DMS53 treated with DMSO at 0.1 percent for 48 hours (cell line): ENCODE results near the gene TLK1.
A peak's percentile ranks its signal among the peaks of the same experiment; 100 is the strongest.
"Not testable (repeated sequence)": the region's sequence is repeated elsewhere in the genome, so short reads cannot be mapped to it uniquely, and the experiment has no call there.

Experiments
- DNase-seq: peaks from one replicate; lab custom pipeline; 2025; ENCODE audit not compliant: unreplicated experiment; lab: John Stamatoyannopoulos, UW

Gene TLK1

DNA sequence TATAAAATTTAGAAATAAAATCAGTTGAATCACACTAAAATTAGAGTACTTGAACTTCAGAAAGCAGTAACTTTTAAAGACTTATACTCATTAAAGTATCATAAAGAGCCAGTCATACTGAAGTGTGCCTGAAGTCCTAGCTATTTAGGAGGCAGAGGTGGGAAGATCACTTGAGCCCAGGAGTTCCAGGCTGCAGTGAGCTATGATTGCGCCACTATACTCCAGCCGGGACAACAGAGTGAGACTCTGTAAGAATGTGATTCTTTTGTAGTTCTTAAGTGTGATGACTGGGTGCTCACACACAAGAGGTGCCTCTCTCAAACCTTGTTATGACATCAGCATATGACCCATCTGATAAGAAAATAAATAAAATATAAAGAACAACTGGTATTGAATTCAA, 14.6 kb downstream of the TLK1 start:
- DNase-seq, result no peak

DNA sequence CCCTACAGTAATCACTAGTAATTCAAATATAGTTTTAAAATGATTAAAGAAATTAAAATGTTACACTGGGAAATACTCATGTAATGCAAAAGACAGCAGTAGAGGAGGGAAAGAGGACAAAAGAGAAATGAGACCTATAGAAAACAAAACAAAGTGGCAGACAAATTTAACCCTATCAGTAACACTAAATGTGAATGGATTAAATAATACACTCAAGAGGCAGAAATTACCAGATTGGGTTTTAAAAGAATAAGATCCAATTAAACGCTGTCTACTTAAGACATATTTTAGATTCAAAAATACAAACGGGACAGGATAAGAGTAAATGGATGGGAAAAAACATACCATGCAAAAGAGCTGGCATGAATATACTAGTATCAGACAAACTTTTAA, 17.0 kb downstream of the TLK1 start:
- DNase-seq, result no peak

DNA sequence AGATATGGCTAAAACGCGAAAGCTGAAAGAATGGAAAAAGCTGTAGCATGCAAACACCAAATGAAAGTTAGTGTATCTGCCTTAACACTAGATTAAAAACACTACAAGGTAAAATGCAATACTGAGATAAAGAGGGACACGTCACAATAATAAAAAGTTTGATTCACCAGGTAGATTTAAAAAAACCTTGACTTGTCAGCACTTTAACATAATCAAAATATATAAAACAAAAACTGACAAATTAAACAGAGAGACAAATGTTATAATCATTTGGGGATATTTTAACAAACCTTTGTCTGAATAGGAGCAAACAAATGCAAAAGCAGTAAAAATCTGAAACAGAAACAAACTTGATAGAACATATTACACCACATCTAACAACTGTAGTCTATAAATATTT, 18.3 kb downstream of the TLK1 start:
- no peak for DNase-seq

DNA sequence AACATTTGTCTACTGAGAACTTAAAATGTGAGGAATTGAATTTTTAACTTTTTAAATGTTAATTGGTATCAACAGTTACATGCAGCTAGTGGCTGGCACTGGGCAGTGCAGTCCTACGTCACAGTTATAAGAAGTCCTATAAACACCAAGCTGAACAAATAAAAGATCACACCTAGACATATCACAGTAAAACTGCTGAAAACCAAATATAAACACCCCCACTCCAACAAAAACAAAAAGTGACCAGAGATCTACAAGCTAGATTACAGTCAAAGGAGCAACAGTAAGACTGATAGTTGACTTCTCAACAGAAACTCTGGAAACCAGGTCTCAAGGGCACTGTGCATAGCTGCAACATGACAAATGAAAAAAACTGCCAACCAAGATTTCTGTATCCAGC, 19.4 kb downstream of the TLK1 start:
- no peak for DNase-seq

DNA sequence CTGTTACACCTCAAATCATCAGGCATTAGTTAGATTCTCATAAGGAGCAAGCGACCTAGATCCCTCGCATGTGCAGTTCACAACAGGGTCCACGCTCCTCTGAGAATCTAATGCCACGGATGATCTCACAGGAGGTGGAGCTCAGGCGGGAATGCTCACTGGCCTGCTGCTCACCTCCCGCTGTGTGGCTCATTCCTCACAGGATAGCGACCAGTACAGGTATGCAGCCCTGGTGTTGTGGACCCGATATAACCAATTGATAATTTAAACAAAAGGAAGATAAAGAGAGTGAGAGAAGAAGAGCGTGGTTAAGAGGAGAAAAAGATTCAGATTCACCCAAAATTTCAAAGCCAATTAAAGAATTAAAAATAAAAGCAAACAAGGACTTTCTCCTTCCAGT, 20.8 kb downstream of the TLK1 start:
- no peak for DNase-seq

DNA sequence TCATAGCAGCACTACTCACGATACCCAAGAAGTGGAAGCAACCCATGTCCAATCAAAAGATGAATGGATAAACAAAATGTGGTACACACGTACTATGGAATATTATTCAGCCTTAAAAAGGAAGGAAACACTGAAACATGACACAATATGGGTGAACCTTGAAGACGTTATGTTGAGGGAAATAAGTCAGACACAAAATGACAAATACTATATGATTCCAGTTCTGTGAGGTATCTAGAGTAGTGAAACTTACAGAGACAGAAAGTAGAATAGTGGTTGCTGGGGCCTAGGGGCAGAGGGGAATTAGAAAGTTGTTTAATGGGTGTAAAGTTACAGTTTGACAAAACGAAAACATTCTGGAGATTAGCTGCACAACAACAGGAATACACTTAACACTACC, 24.7 kb downstream of the TLK1 start:
- DNase-seq, result no peak

DNA sequence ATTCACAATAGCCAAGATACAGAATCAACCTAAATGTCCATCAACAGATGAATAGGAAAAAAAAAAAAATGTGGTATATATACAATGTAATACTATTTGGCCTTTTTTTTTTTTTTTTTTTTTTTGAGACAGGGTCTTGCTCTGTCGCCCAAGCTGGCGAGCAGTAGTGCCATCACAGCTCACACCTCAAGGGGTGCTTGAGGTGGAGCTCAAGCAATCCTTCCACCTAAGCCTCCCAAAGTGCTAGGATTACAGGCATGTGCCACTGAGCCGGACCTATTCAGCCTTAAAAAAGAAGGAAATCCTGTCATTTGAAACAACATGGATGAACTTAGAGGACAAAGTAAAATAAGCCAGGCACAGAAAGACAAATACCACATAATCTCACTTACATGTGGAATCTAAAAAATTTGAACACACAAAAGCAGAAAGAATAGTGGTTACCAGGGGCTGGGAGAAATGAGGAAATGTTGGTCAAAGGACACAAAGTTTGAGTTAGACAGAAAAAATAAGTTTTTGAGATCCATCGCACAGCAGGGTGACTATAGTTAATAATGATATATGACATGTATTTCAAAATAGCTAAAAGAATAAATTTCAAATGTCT, 26.0 kb downstream of the TLK1 start:
- no peak for DNase-seq

DNA sequence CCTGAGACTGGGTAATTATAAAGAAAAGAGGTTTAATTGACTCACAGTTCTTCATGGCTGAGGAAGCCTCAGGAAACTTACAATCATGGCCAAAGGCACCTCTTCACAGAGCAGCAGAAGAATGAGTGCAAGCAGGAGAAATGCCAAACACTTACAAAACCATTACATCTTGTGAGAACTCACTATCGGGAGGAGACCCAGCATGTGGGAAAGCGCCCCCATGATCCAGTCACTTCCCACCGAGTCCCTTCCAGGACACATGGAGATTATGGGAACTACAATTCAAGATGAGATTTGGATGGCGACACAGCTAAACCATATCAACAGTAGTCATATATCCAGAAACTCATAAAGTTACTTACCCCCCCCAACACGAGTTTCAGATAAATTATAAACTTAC, 28.6 kb downstream of the TLK1 start:
- no peak for DNase-seq

DNA sequence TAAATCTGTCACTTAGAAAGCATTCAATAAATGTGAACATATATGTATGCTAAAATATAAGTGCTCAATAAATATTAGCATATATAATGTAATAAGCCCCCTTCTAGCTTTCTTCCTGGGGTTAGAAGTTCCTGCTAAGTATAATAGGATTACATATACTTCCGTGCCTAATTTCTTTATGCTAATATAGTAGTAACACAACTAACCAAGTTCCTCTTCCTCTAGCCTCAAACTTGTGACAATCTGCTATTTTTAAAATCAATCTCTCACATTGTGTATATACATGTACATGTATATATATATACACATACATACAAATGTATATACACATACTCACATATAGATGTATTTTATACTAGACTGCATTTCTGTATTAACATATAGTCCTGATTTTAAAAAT, 32.2 kb downstream of the TLK1 start:
- no peak for DNase-seq

DNA sequence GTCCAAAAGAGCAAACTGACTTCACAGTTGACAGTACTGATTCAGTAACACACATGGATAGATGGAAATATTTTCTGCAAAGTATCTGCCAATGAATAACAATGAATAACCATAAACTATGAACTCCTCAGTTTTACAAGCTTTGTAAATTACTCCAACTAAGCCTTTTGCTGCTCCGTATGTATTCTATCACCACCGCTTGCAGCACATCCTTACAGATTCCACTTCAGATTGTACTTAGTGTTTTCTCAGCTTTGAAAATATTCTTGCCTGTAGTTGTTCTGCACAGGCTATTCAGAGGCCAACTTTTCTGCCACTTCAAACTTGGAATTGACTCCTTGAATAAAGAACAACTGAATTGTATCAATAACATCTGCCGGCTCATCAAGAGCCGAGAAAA, 36.2 kb downstream of the TLK1 start:
- DNase-seq, result no peak

DNA sequence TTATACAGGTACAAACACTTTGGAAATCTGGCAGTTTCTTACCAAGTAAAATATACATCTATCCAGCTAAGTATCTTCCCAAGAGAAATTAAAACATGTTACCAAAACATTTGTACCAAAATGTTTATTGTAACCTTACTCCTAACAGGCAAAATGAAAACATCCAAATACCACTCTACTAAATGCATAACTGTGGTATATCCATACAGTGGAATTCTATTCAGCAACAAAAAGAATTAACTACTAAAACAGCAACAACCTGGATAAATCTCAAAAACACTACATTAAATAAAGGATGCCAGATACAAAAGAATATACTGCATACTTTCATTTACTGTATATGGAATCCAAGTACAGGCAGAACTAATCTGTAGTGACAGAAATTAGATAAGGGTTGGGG, 51.1 kb downstream of the TLK1 start:
- DNase-seq, result no peak

DNA sequence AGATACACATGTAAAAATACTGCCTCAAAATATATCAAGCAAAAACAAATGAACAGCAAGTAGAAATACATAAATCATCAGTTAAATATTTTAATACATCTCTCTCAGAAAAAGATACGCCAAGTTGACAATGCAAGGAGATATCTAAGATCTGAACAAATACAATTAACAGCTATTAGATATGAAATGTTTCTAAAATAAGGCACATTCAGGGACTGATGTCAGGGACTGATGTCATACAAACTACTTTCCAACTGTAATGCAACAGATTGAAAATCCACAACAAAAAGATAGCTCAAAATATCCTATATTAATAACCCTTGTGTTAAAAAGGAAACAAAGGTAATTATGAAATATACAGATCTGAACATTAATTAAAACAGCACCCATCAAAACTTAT, 51.7 kb downstream of the TLK1 start:
- DNase-seq, result no peak

DNA sequence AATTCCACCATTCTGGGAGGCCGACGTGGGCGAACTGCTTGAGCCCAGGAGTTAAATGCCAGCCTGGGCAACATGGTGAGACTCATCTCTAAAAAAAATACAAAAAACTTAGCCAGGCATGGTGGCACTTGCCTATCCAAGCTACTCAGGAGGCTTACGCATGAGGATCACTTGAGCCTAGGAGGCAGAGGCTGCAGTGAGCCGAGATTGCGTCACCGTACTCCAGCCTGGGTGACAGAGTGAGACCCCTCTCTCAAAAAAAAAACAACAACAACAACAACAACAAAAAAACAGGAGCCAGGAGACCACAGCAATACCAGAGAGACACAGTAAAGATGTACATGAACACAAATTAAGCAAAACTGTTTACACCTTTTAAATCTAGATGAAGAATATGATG, 52.9 kb downstream of the TLK1 start:
- no peak for DNase-seq

DNA sequence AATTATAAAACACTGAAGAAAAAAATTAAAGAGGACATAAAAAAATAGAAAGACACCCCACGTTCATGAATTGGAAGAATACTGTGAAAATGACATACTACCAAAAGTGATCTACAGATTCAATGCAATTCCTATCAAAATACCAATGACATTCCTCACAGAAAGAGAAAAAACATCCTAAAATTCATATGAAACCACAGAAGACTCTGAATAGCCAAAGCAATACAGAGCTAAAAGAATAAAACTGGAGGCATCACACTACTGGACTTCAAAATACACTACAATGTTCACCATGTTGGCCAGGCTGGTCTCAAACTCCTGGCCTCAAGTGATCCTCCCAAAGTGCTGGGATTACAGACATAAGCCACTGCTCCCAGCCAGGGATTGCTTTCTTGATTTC, 56.3 kb downstream of the TLK1 start:
- DNase-seq, result no peak

DNA sequence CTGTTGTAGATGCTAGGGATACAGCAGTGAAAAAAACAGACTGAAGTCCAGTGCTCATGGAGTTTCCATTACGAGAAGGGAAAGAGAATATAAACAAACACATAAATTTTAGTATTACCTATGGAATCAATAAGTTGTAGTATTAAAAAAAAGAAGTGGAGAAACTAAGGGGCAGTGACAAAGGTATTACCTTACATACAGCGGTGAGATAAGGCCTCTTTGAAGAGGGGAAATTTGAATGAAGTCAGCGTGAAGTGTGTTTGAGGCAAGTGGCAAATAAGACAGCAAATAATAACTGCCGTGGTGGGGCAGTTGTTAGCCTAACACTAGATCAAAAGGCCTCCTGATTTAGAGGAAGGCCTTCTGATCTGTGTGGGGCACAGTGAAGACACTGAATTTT, 57.9 kb downstream of the TLK1 start:
- DNase-seq, result peak; percentile 95

DNA sequence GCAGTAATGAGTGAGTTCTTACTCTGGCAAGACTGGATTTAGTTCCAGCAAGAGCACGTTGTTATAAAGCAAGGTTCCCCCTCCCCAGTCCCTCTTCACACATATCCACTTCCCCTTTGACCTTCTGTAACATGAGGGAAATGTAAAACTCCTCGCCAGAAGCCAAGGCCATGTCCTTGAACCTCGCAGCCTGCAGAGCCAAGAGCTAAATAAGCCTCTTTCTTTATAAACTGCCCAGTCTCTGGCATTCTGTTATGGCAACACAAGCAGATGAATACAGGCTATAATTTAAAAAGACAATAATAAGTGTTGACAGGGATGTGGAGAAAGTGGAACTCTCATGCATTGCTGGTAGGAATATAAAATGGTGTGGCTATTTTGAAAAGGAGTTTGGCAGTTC, 60.3 kb downstream of the TLK1 start:
- no peak for DNase-seq

DNA sequence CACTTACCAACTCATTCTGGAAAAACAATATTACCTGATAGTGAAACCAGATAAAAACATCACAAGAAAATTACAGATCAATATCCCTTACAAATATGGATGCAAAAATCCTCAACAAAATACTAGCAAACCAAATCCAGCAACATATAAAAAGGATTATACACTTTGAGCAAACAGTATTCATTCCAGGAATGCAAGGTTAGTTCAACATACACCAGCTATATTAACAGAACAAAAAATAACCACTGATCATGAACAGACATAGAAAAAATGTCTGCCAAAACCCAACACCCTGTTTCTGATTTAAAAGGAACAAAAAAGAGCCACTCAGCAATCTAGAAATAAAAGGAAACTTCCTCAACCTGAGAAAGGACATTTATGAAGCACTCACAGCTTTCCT, 62.1 kb downstream of the TLK1 start:
- DNase-seq, result no peak

DNA sequence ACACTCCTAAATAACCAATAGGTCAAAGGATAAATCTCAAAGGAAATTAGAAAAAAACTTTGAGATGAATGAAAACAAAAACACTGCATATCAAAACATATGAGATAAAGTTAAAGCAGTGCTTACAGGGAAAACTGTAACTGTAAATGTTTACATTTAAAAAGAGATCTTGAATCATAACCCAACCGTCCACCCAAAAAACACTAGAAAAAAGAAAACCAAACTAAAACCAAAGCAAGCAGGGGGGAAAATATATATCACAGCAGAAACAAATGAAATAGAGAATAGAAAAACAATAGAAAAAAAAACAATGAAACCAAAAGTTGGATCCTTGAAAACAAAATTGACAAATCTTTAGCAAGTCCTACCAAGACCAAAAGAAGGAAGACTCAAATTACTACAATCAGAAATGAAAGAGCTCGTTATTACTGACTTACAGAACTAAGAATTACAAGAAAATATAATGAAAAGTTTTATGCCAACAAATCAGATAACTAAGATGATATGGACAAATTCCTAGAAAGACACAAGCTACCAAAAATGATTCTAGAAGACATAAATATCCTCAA, 65.6 kb downstream of the TLK1 start:
- no peak for DNase-seq

DNA sequence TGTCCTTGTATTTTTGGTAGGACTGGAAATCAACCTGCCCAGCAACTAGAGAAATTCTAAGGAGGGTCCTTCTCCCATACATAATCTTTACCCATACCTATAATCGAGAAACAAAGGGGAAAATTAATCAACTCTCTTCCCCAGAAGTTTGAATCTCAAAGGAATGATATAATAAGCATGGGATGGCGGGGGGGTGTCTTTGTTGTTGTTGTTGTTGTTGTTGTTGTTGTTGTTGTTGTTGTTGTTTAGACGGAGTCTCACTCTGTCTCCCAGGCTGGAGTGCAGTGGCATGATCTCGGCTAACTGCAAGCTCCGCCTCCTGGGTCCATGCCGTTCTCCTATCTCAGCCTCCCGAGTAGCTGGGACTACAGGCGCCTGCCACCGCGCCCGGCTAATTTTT, 69.2 kb downstream of the TLK1 start:
- DNase-seq, result not testable (repeated sequence)

DNA sequence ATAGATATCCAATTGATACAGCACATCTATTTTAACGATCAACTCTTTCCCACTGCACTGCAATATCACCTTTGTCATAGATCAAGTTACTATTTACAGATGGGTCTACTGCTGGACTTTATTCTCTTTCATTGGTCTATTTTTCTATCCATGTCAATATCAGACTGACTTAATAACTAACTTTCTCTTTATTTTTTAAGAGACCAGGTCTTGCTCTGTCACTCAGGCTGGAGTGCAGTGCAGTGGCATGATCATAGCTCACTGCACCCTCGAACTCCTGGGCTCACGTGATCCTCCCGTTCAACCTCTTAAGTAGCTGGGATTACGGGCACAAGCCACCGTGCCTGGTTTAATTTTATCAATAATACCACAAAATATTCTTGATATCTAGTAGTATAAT, 71.2 kb downstream of the TLK1 start:
- DNase-seq, result no peak

DNA sequence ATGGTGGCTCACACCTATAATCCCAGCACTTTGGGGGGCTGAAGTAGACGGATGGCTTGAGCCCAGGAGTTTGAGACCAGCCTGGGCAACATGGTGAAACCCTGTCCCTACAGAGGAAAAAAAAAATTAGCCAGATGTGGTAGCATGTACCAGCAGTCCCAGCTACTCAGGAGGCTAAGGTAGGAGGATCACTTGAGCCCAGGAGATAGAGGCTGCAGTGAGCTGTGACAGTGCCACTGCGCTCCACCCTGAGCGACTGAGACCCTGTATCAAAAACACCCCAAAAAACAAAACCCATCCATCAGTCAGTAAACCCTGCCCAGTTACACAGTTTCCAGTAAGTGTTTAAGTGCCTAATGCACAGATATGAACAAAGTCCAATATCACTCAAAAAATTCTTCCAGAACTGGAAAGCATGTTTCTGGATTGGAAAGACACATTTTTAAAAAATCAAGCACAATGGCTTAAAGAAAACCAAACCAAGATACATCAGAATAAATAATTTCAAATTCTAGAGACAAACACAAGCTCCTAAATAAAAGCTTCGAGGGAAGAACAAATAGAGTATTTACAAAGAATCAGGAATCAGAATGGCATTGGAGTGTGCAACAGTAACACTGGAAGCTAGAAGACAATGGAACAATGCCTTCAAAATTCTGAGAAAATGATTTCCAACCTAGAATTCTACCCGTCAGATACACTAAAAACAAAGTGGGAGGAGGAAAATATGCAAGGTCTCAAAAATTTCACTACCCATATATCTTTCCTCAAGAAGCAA, 72.4 kb downstream of the TLK1 start:
- no peak for DNase-seq

DNA sequence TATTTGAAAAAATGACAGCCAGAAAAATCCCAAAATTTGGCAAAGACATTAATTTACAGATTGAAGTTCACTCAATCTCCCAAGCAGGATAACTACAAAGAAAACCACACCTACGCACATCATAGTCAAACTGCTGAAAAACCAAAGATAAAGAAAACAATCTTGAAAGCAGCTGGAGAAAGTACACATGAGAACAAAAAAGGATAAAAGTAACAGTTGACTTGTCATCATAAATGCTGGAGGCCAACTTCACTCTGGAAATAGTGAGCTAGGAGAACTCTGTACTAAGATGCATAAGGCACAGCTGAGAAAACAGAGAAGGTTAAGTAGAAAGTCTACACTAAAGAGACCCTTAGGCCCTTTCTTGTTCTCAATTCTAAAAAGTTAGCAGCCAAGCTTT, 73.1 kb downstream of the TLK1 start:
- no peak for DNase-seq
